SK-N-SH (cell line): ENCODE measurements around the gene BAIAP2. TPM values are rescaled to one million over a fixed set of nuclear protein-coding genes. Genes with fewer than 3 reads are reported as not detected.

Experiments used
- CTCF ChIA-PET: fragments of 300-600, 350-600 bp; formaldehyde crosslinking; extraction: SDS; loops from one replicate; lab custom pipeline; 2021; lab: Yijun Ruan, JAX
- POLR2A ChIA-PET: fragments of 350-600 bp; sonication (Branson Sonifier 250); formaldehyde crosslinking; extraction: SDS; loops from one replicate; lab custom pipeline; 2020; ENCODE audit warnings: antibody characterized with exemption, inconsistent platforms; lab: Yijun Ruan, JAX
- DNase-seq: peaks from one replicate; pipeline ENCODE4 v3.0.0; 2012
- H2AFZ ChIP-seq: fragments of 200-600 bp; sonication (generic); 2 replicates; pipeline ENCODE4 v1.8.1; 2016; ENCODE audit warnings: antibody characterized with exemption, mild to moderate bottlenecking, low read depth
- H3F3A ChIP-seq: fragments of 200-600 bp; sonication (generic); replicated peaks from 2 replicates; pipeline ENCODE3; 2016; ENCODE audit warnings: antibody characterized with exemption, mild to moderate bottlenecking; ENCODE audit not compliant: insufficient read depth
- H3K27ac ChIP-seq, 2 experiments: fragments of 200-500 bp in 1 of 2; fragments of 200-600 bp in 1 of 2; sonication (Bioruptor generic) in 1 of 2; sonication (generic), shearing (Covaris generic) in 1 of 2; 2 replicates each; pipeline versions ENCODE4 v1.5.1 to v1.6.1; 2014 to 2016; ENCODE audit warnings: low read depth in 2 of 2, inconsistent platforms in 1 of 2, low read length in 1 of 2, mild to moderate bottlenecking in 1 of 2, mixed read lengths in 1 of 2
- H3K27me3 ChIP-seq: fragments of 200-600 bp; sonication (generic), shearing (Covaris generic); 2 replicates; pipeline ENCODE4 v1.6.1; 2016; ENCODE audit warnings: mixed run types; ENCODE audit not compliant: insufficient read depth
- H3K36me3 ChIP-seq, 2 experiments: fragments of 200-500 bp in 1 of 2; fragments of 200-600 bp in 1 of 2; sonication (Bioruptor generic) in 1 of 2; sonication (generic) in 1 of 2; replicated peaks in 1 of 2; 2 replicates each; pipeline versions ENCODE3 to v1.5.1; 2014 to 2016; ENCODE audit warnings: low read length in 1 of 2, mild to moderate bottlenecking in 1 of 2; ENCODE audit not compliant: insufficient read depth in 2 of 2, control insufficient read depth in 1 of 2
- H3K4me1 ChIP-seq, 2 experiments: fragments of 200-500 bp in 1 of 2; fragments of 200-600 bp in 1 of 2; sonication (Bioruptor generic) in 1 of 2; sonication (generic), shearing (Covaris generic) in 1 of 2; 2 replicates each; pipeline versions ENCODE4 v1.5.1 to v1.6.1; 2014 to 2016; ENCODE audit warnings: low read depth in 1 of 2, low read length in 1 of 2, mixed run types in 1 of 2; ENCODE audit not compliant: insufficient read depth in 2 of 2, control insufficient read depth in 1 of 2
- H3K4me2 ChIP-seq: fragments of 200-600 bp; sonication (generic), shearing (Covaris generic); 2 replicates; pipeline ENCODE4 v1.6.1; 2017; ENCODE audit warnings: mixed run types
- H3K4me3 ChIP-seq, 2 experiments: fragments of 200-500 bp in 1 of 2; fragments of 200-600 bp in 1 of 2; sonication (Bioruptor generic) in 1 of 2; sonication (generic), shearing (Covaris generic) in 1 of 2; 2 replicates each; pipeline versions ENCODE4 v1.5.1 to v1.8.1; 2014 to 2016; ENCODE audit warnings: low read depth in 2 of 2, inconsistent platforms in 1 of 2, low read length in 1 of 2, mild to moderate bottlenecking in 1 of 2, mixed read lengths in 1 of 2, moderate library complexity in 1 of 2
- H3K79me2 ChIP-seq: fragments of 200-600 bp; sonication (generic); 2 replicates; pipeline ENCODE4 v1.8.1; 2017; ENCODE audit warnings: mild to moderate bottlenecking; ENCODE audit not compliant: insufficient read depth
- H3K9ac ChIP-seq: fragments of 200-600 bp; sonication (generic); 2 replicates; pipeline ENCODE4 v1.6.1; 2017; ENCODE audit warnings: mixed run types
- H3K9me2 ChIP-seq: fragments of 200-600 bp; sonication (generic); 2 replicates; pipeline ENCODE4 v1.6.1; 2017; ENCODE audit warnings: mixed run types
- H3K9me3 ChIP-seq: fragments of 200-600 bp; sonication (generic); 2 replicates; pipeline ENCODE4 v1.6.1; 2017; ENCODE audit warnings: mixed run types, mild to moderate bottlenecking, moderate library complexity
- H4K20me1 ChIP-seq: fragments of 200-600 bp; sonication (generic); 2 replicates; pipeline ENCODE4 v1.6.1; 2017; ENCODE audit warnings: mild to moderate bottlenecking, mixed run types; ENCODE audit not compliant: insufficient read depth
- CHD2 ChIP-seq: fragments of 150-350 bp; IDR thresholded peaks from 2 replicates; pipeline ENCODE4 v1.6.1; 2018; ENCODE audit warnings: low read length; ENCODE audit not compliant: partially characterized antibody
- EP300 ChIP-seq, 2 experiments: IDR thresholded peaks; 2 replicates each; pipeline versions ENCODE4 v1.4.0 to v1.6.1; 2012; ENCODE audit warnings: borderline replicate concordance in 1 of 2, low read depth in 1 of 2, low read length in 1 of 2
- EZH2phosphoT487 ChIP-seq: fragments of 200-600 bp; sonication (generic); IDR thresholded peaks from 2 replicates; pipeline ENCODE4 v1.6.1; 2017; ENCODE audit warnings: low read depth, mixed run types, mild to moderate bottlenecking, antibody characterized with exemption, moderate library complexity, borderline replicate concordance
- GABPA ChIP-seq: IDR thresholded peaks from 2 replicates; pipeline ENCODE4 v1.4.0; 2012; ENCODE audit warnings: low read depth, mild to moderate bottlenecking
- MXI1 ChIP-seq: IDR thresholded peaks from 2 replicates; pipeline ENCODE4 v1.6.1; 2012; ENCODE audit warnings: mild to moderate bottlenecking, low read depth, low read length, improper control_type of control experiment
- NFIC ChIP-seq: IDR thresholded peaks from 2 replicates; pipeline ENCODE4 v1.4.0; 2012; ENCODE audit warnings: borderline replicate concordance
- NRF1 ChIP-seq: IDR thresholded peaks from 2 replicates; pipeline ENCODE4 v1.6.1; 2012; ENCODE audit warnings: low read depth, mild to moderate bottlenecking, low read length
- RAD21 ChIP-seq: IDR thresholded peaks from 2 replicates; pipeline ENCODE4 v1.6.1; 2012; ENCODE audit warnings: mild to moderate bottlenecking, low read length
- REST ChIP-seq: IDR thresholded peaks from 2 replicates; pipeline ENCODE4 v1.6.1; 2012; ENCODE audit warnings: mild to moderate bottlenecking, low read depth, low read length, moderate library complexity
- RXRA ChIP-seq: IDR thresholded peaks from 2 replicates; pipeline ENCODE4 v1.4.0; 2012; ENCODE audit warnings: low read depth, mild to moderate bottlenecking, borderline replicate concordance
- SIN3A ChIP-seq: IDR thresholded peaks from 2 replicates; pipeline ENCODE4 v1.6.1; 2012; ENCODE audit warnings: low read depth, mild to moderate bottlenecking, low read length, moderate library complexity, borderline replicate concordance
- SMC3 ChIP-seq: IDR thresholded peaks from 2 replicates; pipeline ENCODE4 v1.6.1; 2012; ENCODE audit warnings: low read depth, low read length, improper control_type of control experiment
- TAF1 ChIP-seq: IDR thresholded peaks from 2 replicates; pipeline ENCODE4 v1.6.1; 2012; ENCODE audit warnings: low read depth, mild to moderate bottlenecking, low read length, moderate library complexity, borderline replicate concordance
- TEAD4 ChIP-seq: IDR thresholded peaks from 2 replicates; pipeline ENCODE4 v1.4.0; 2012; ENCODE audit warnings: mild to moderate bottlenecking, borderline replicate concordance; ENCODE audit not compliant: insufficient read depth
- USF1 ChIP-seq: IDR thresholded peaks from 2 replicates; pipeline ENCODE4 v1.4.0; 2012; ENCODE audit warnings: low read depth, borderline replicate concordance
- ZBTB33 ChIP-seq: IDR thresholded peaks from 2 replicates; pipeline ENCODE4 v1.4.0; 2012; ENCODE audit warnings: low read depth, borderline replicate concordance
- WGBS: methylation state at CpG from one replicate; pipeline ENCODE4 v1.1.6; 2017; ENCODE audit warnings: low lambda C conversion rate; 5-methylcytosine and 5-hydroxymethylcytosine counted together
- polyA plus RNA-seq, 3 experiments: library from polyadenylated mRNA; depleted of rRNA; stranded (reverse); fragments of >200 nt; gene quantifications; 2 replicates each; pipeline ENCODE4 v1.2.3, GENCODE V29; 2012

Gene BAIAP2
- polyA plus RNA-seq, 1 of the 3 experiments (the other 2 are of a cell fraction): 19.8 TPM

DNA sequence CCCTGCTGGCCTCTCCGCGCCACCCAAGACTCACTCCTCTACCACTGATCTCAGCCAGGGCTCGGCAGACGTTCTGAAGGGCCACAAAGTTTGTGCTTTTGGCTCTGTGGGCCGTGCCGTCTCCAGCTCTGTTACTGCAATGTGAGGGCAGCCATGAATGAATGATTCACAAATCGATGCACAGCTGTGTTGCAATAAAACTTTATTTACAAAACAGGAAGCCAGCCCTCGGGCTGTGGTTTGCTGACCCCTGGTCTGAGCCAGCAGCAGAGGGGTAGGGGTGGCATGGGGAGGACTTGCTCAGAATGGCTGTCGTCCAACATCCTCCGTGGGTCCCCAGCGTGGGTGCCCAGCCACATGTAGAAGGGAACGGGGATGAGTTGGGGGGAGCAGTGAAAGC is 67.4 kb downstream of the BAIAP2 start:
- Histone ChIP-seq H3K4me1 (peaks cover 6 to 10% of the 10 kb centered on the region in 2 experiments; a peak in 2 of 4 replicates), H3K4me2 (no peak overlapping the region), H3K27me3 (no peaks in the 10 kb centered on the region), H3K4me3 (no peak overlapping the region), H2AFZ (no peak overlapping the region), H4K20me1 (0 out of 2 replicates have a peak, but pooled peaks cover 5% of the 10 kb centered on the region), H3K27ac (no peak overlapping the region), H3F3A (no peaks in the 10 kb centered on the region), H3K36me3 (peaks cover 0 to 20% of the 10 kb centered on the region in 2 experiments), H3K9ac (no peak overlapping the region), H3K9me2 (no peaks in the 10 kb centered on the region)
- 74% methylated on average over 12 of the region's 12 CpGs for WGBS
- no peak for DNase-seq
- POLR2A ChIA-PET: interaction anchor here (1.2 kb wide), 1 partner anchor 26 kb away, joined by 3 read pairs; no protein-coding TSS in a partner anchor
- TF ChIP-seq RXRA (no peak), USF1 (no peak), ZBTB33 (no peak), REST (no peak)
- TF ChIP-seq, all 33 proteins: peak for 0
- H3K9me3 ChIP-seq: no peaks in the 10 kb centered on the region
- no peaks in the 10 kb centered on the region for H3K79me2 ChIP-seq
- CTCF ChIA-PET: interaction anchor here (0.6 to 13.7 kb wide), 55 partner anchors 13 to 911 kb away, joined by 3 to 668 read pairs (median 6); partner anchors contain the start of genes BAIAP2, CHMP6, PVALEF and SLC38A10

DNA sequence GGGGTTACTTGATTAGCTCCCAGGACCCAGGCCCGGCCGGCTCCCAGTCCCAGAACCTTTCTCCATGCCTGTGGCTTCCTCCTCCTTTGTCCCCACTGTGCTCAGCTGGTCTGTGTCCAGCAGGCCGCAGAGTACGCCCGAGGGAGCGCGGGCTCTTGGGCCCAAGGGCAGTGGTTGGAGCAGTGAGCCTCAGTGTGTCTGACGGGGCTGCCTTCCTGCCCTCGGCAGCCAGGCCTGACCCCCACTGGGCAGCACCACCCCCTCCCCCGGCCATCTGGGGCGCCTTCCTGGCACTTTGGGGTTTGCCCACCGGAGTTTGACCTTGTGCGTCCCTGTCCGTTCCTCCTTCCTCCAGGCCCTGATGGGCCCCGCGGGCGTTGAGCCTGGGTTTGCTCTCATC is 67.9 kb downstream of the BAIAP2 start:
- Histone ChIP-seq H3K79me2 (no peaks in the 10 kb centered on the region), H4K20me1 (0 out of 2 replicates have a peak, but pooled peaks cover 5% of the 10 kb centered on the region), H3K9me2 (no peaks in the 10 kb centered on the region), H3K36me3 (peaks cover 0 to 20% of the 10 kb centered on the region in 2 experiments), H3K27ac (no peak overlapping the region), H3K27me3 (no peaks in the 10 kb centered on the region), H2AFZ (no peak overlapping the region), H3K4me2 (no peak overlapping the region), H3K9ac (no peak overlapping the region), H3F3A (no peaks in the 10 kb centered on the region), H3K9me3 (no peaks in the 10 kb centered on the region), H3K4me1 (peaks cover 1 to 6% of the 10 kb centered on the region in 2 experiments; a peak in 2 of 4 replicates), H3K4me3 (no peak overlapping the region)
- DNase-seq: no peak
- ChIA-PET CTCF (interaction anchor here (0.6 to 13.7 kb wide), 32 partner anchors 13 to 672 kb away, joined by 3 to 668 read pairs (median 10); partner anchors contain the start of genes BAIAP2, CHMP6, PVALEF and SLC38A10), POLR2A (interaction anchor here (1.2 kb wide), 1 partner anchor 27 kb away, joined by 3 read pairs; no protein-coding TSS in a partner anchor)
- WGBS: 92% methylated on average over 15 of the region's 17 CpGs
- no peak for TF ChIP-seq CHD2
- TF ChIP-seq GABPA: no peak
- no peak for TF ChIP-seq RAD21
- TF ChIP-seq NRF1: no peak
- no peak for TF ChIP-seq TEAD4
- TF ChIP-seq EP300 (IDR thresholded peaks at IDR 0.05; ENCODE audit: borderline replicate concordance in 1 of 2, low read depth in 1 of 2, low read length in 1 of 2): no peak
- TF ChIP-seq TAF1: no peak
- TF ChIP-seq NFIC: no peak
- TF ChIP-seq SMC3: no peak
- TF ChIP-seq USF1: no peak
- TF ChIP-seq ZBTB33: no peak
- no peak for TF ChIP-seq SIN3A
- TF ChIP-seq EZH2phosphoT487: no peak
- TF ChIP-seq MXI1: no peak
